Endodermal cell (in vitro differentiated cells): ENCODE data around the gene CFAP107. TPM values are rescaled to one million over a fixed set of nuclear protein-coding genes. Genes with fewer than 3 reads are reported as not detected.

Experiments
- DNase-seq: peaks from one replicate; pipeline ENCODE4 v3.0.0-alpha.2; 2017
- H3K27ac ChIP-seq: 2 replicates; pipeline ENCODE4 v1.5.1; 2013; ENCODE audit warnings: mild to moderate bottlenecking, low read depth, low read length, moderate library complexity
- H3K27me3 ChIP-seq: 2 replicates; pipeline ENCODE4 v1.6.1; 2013; ENCODE audit warnings: mild to moderate bottlenecking, low read length, moderate library complexity; ENCODE audit not compliant: insufficient read depth, control insufficient read depth, poor library complexity, severe bottlenecking
- H3K36me3 ChIP-seq: 2 replicates; pipeline ENCODE4 v1.7.0; 2013; ENCODE audit warnings: mild to moderate bottlenecking, low read length, moderate library complexity; ENCODE audit not compliant: control insufficient read depth, insufficient read depth
- H3K4me1 ChIP-seq: one replicate; pipeline ENCODE4 v1.7.0; 2013; ENCODE audit warnings: low read length; ENCODE audit not compliant: control insufficient read depth, insufficient read depth
- H3K4me3 ChIP-seq: 2 replicates; pipeline ENCODE4 v1.5.1; 2013; ENCODE audit warnings: mild to moderate bottlenecking, low read length, moderate library complexity
- H3K9ac ChIP-seq: 2 replicates; pipeline ENCODE4 v1.6.1; 2013; ENCODE audit warnings: mild to moderate bottlenecking, low read length, moderate library complexity; ENCODE audit not compliant: poor library complexity, severe bottlenecking; ENCODE audit errors: extremely low read depth
- H3K9me3 ChIP-seq: 2 replicates; pipeline ENCODE4 v1.6.1; 2013; ENCODE audit warnings: mild to moderate bottlenecking, low read length, moderate library complexity; ENCODE audit not compliant: control insufficient read depth
- H3K27ac Mint-ChIP-seq: 2 replicates; pipeline ENCODE4 v1.8.0; 2020; ENCODE audit warnings: mixed read lengths
- H3K27me3 Mint-ChIP-seq: 2 replicates; pipeline ENCODE4 v1.8.0; 2021; ENCODE audit warnings: mild to moderate bottlenecking, mixed read lengths; ENCODE audit not compliant: insufficient read depth
- H3K36me3 Mint-ChIP-seq: 2 replicates; pipeline ENCODE4 v1.8.0; 2020; ENCODE audit warnings: low read depth, mixed read lengths
- H3K4me1 Mint-ChIP-seq: 2 replicates; pipeline ENCODE4 v1.8.0; 2020; ENCODE audit warnings: mixed read lengths
- H3K4me3 Mint-ChIP-seq: 2 replicates; pipeline ENCODE4 v1.8.0; 2020; ENCODE audit warnings: mild to moderate bottlenecking, moderate library complexity, mixed read lengths
- H3K9me3 Mint-ChIP-seq: 2 replicates; pipeline ENCODE4 v1.8.0; 2020; ENCODE audit warnings: mild to moderate bottlenecking, mixed read lengths
- WGBS, 2 experiments: methylation state at CpG; one replicate each; pipeline versions ENCODE4 v1.1.5 to v1.1.7; 2013; ENCODE audit warnings: missing lambda C conversion rate in 2 of 2, mixed read lengths in 1 of 2; ENCODE audit not compliant: insufficient coverage in 1 of 2, insufficient read length in 1 of 2; 5-methylcytosine and 5-hydroxymethylcytosine counted together
- total RNA-seq, 2 donors: library from RNA; stranded (reverse); fragmentation: NEBNext Ultra II Directional in 1 of 2; extraction: Animal tissue kit (Norgen Biotek cat#: 25700) in 1 of 2; gene quantifications; 2 replicates in 1 of 2; 3 replicates in 1 of 2; pipeline ENCODE4 v1.2.1, GENCODE V29; 2021
- TF ChIP-seq, protein P1 (sequence below): fragments of 200-600 bp; sonication (generic); conservative IDR thresholded peaks from 2 replicates; pipeline ENCODE4 v1.5.0; 2021; ENCODE audit warnings: antibody characterized with exemption, mild to moderate bottlenecking

The CFAP107 gene
- total RNA-seq, 2 donors from 2014 or later: not detected

DNA sequence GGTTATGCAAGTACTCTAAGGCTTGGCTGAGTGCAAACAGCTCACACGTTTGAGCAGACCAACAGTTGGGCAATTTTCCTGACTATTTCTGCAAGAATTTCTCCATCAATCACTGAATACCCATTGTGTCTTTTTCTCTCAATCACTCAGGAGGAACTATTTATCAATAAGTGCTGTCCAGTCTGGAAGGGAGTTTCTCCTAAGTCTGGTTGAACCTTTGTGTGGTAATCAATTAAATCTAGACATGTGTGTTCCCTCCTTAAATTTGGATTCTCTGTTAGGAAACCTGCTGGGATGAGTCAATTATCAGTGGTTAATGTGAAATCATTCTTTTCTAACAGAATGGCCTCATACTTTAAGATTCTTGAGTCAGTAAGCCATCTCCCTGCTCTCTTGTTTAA, 36.9 kb upstream of the CFAP107 start:
- H3K36me3 ChIP-seq: no peaks in the 10 kb centered on the region
- no peak overlapping the region for H3K27ac ChIP-seq
- H3K27me3 ChIP-seq: no peaks in the 10 kb centered on the region
- no peaks in the 10 kb centered on the region for H3K4me1 ChIP-seq
- no peaks in the 10 kb centered on the region for H3K27me3 Mint-ChIP-seq
- H3K27ac Mint-ChIP-seq: no peak overlapping the region
- H3K4me1 Mint-ChIP-seq: peaks cover 15% of the 10 kb centered on the region
- no peaks in the 10 kb centered on the region for H3K36me3 Mint-ChIP-seq
- peaks cover 10% of the 10 kb centered on the region for H3K9me3 Mint-ChIP-seq
- no peak overlapping the region for H3K9ac ChIP-seq
- no peaks in the 10 kb centered on the region for H3K9me3 ChIP-seq
- WGBS, 2 experiments: 83% methylated on average over 1 of the region's 1 CpG
- DNase-seq: no peak
- TF ChIP-seq, protein P1, sequence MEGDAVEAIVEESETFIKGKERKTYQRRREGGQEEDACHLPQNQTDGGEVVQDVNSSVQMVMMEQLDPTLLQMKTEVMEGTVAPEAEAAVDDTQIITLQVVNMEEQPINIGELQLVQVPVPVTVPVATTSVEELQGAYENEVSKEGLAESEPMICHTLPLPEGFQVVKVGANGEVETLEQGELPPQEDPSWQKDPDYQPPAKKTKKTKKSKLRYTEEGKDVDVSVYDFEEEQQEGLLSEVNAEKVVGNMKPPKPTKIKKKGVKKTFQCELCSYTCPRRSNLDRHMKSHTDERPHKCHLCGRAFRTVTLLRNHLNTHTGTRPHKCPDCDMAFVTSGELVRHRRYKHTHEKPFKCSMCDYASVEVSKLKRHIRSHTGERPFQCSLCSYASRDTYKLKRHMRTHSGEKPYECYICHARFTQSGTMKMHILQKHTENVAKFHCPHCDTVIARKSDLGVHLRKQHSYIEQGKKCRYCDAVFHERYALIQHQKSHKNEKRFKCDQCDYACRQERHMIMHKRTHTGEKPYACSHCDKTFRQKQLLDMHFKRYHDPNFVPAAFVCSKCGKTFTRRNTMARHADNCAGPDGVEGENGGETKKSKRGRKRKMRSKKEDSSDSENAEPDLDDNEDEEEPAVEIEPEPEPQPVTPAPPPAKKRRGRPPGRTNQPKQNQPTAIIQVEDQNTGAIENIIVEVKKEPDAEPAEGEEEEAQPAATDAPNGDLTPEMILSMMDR: no peak
- no peak overlapping the region for H3K4me3 Mint-ChIP-seq
- no peak overlapping the region for H3K4me3 ChIP-seq

DNA sequence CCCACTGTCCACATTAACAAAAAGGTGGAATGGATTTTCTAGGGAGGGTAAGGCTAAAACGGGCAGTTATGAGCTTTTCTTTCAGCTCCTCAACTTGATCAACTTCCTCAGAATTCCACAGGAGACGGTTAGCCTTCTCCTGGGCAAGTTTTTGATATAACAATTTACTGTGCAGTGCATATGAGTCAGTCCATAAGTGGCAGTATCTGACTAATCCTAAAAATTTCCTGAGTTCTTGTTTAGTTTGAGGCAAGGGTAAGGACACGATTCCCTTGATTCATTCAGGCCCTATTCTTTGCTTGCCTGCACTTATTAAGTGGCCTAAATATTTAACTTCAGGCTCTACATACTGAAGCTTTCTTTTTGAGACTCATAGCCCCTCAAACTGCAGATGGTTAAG, 36.3 kb upstream of the CFAP107 start:
- Mint-ChIP-seq H3K4me1 (peaks cover 16% of the 10 kb centered on the region), H3K27ac (no peak overlapping the region), H3K9me3 (peaks cover 6% of the 10 kb centered on the region), H3K27me3 (no peaks in the 10 kb centered on the region), H3K36me3 (no peaks in the 10 kb centered on the region), H3K4me3 (no peak overlapping the region)
- 89 to 100% methylated on average over 1 to 3 of the region's 3 CpGs for WGBS, 2 experiments
- no peak overlapping the region for H3K4me3 ChIP-seq
- H3K27ac ChIP-seq: no peak overlapping the region
- H3K9ac ChIP-seq: no peak overlapping the region
- H3K9me3 ChIP-seq: no peaks in the 10 kb centered on the region
- H3K4me1 ChIP-seq: no peaks in the 10 kb centered on the region
- H3K36me3 ChIP-seq: no peaks in the 10 kb centered on the region
- no peaks in the 10 kb centered on the region for H3K27me3 ChIP-seq
- DNase-seq: no peak
- TF ChIP-seq, protein P1: no peak

DNA sequence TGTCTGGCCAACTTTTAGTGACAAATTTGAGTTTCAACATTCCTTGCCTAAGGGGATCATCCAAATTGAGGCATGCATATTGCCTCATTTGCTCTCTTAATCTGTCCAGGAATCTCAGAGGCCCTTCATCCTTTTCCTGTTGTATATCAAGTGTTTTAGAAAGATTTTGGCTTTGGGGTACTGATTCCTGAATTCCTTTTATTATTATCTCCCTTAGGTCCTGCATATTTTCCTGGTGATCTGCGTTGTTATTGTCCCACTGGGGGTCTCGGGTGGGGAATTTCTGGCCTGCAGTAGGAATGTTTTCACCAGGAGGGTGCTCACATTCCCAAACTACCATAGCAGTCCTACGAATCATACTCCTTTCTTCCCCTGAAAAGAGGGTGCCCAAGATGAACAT, 34.5 kb upstream of the CFAP107 start:
- DNase-seq: peak; percentile 46
- no peak overlapping the region for H3K4me3 Mint-ChIP-seq
- TF ChIP-seq, protein P1: no peak
- H3K4me3 ChIP-seq: no peak overlapping the region
- no peaks in the 10 kb centered on the region for H3K9me3 Mint-ChIP-seq
- H3K27ac Mint-ChIP-seq: no peak overlapping the region
- H3K27me3 Mint-ChIP-seq: no peaks in the 10 kb centered on the region
- H3K4me1 ChIP-seq: no peaks in the 10 kb centered on the region
- no peaks in the 10 kb centered on the region for H3K36me3 ChIP-seq
- no peaks in the 10 kb centered on the region for H3K9me3 ChIP-seq
- peaks cover 22% of the 10 kb centered on the region for H3K4me1 Mint-ChIP-seq
- H3K27me3 ChIP-seq: no peaks in the 10 kb centered on the region
- H3K27ac ChIP-seq: no peak overlapping the region
- WGBS, 2 experiments: 65 to 91% methylated on average over 2 to 3 of the region's 3 CpGs
- H3K9ac ChIP-seq: no peak overlapping the region
- no peaks in the 10 kb centered on the region for H3K36me3 Mint-ChIP-seq
